ENCODE measurements around the gene PAM16. TPM values are rescaled to one million over a fixed set of nuclear protein-coding genes. Genes with fewer than 3 reads are reported as not detected.
A peak's percentile ranks its signal among the peaks of the same experiment; 100 is the strongest.
"Not testable (repeated sequence)": the region's sequence is repeated elsewhere in the genome, so short reads cannot be mapped to it uniquely, and the experiment has no call there.

PAM16 gene
- total RNA-seq, 1 donor from 2014 or later = 67.3 TPM

DNA sequence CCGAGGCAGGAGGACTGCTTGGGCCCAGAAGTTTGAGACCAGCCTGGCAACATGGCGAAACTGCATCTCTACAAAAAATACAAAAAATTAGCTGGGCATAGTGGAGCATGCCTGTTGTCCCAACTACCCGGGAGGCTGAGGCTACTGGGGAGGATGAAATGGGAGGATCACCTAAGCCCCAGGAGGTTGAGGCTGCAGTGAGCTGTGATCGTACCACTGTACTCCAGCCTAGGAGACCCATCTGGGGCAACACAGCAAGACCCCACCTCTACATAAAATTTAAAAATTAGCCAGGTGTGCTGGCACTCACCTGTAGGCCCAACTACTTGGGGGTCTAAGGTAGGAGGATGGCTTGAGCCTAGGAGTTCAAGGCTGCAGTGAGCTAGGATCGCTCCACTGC, 1.8 kb downstream of the PAM16 start:
- TF ChIP-seq CTCF (IDR thresholded peaks at IDR 0.05; ENCODE audit: borderline replicate concordance) = no peak
- intact Hi-C loops (cut with micrococcal nuclease) = no loop called here
- Histone ChIP-seq H3K4me3 (no peak overlapping the region), H3K27ac (replicated peaks) (no peak overlapping the region), H3K36me3 (no peaks in the 10 kb centered on the region), H3K9me3 (replicated peaks) (no peaks in the 10 kb centered on the region), H3K4me1 (peaks cover 43% of the 10 kb centered on the region), H3K27me3 (ENCODE audit: low read depth) (no peaks in the 10 kb centered on the region)
- no peak for DNase-seq

DNA sequence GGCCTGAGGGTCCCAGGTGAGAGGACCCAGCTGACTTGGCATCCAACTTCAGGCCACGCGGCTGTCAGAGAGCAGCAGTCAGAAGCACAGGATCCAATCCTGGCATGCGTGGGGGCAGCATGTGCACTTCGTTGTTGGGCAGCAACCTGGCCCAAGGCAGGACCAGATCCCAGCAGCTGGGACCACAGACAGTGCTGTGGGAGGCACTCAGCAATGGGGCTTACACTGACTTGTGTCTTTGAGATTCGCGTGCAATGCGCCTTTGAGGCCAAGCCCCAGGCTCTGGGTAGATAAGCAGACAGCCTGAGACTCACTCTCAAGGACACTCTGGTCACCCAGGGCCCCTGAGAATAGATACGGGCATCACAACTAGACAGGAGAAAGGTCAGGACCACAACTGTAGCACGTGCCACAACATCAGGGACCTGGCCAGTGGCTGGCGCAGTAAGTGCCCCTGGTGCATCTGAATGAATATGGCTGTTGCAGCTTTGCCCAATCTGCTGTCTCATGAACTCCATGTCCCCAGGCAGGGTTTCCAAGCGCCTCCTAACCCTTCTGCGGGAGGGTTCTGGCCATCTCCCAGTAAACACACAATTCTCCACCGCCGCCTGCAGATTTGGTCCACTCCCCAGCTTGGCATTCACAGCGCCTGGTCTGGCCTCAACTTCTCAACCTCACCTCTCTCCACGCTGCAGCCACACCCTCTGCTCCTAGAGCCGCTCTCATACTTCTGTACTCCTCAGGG, 3.2 kb downstream of the PAM16 start:
- H3K4me3 ChIP-seq = no peak overlapping the region
- intact Hi-C loops (cut with micrococcal nuclease) = no loop called here
- peaks cover 54% of the 10 kb centered on the region for H3K4me1 ChIP-seq
- peak overlapping the region; percentile 51 for H3K27ac ChIP-seq (replicated peaks)
- no peak for DNase-seq
- no peaks in the 10 kb centered on the region for H3K36me3 ChIP-seq
- no peak for TF ChIP-seq CTCF (IDR thresholded peaks at IDR 0.05; ENCODE audit: borderline replicate concordance)
- H3K27me3 ChIP-seq (ENCODE audit: low read depth) = no peaks in the 10 kb centered on the region
- no peaks in the 10 kb centered on the region for H3K9me3 ChIP-seq (replicated peaks)

- H3K9me3 ChIP-seq (replicated peaks) = no peaks in the 10 kb centered on the region
- DNase-seq = no peak
- peaks cover 58% of the 10 kb centered on the region for H3K4me1 ChIP-seq
- H3K27me3 ChIP-seq (ENCODE audit: low read depth) = no peaks in the 10 kb centered on the region
- intact Hi-C loops (cut with micrococcal nuclease) = no loop called here
- no peak overlapping the region for H3K4me3 ChIP-seq
- no peak for TF ChIP-seq CTCF (IDR thresholded peaks at IDR 0.05; ENCODE audit: borderline replicate concordance)
- no peaks in the 10 kb centered on the region for H3K36me3 ChIP-seq
- no peak overlapping the region for H3K27ac ChIP-seq (replicated peaks)
These were observed 4.1 kb downstream of the PAM16 start for GRCh38 chr16:4347010-4347409.

- H3K36me3 ChIP-seq = no peaks in the 10 kb centered on the region
- no peak overlapping the region for H3K27ac ChIP-seq (replicated peaks)
- DNase-seq = no peak
- no peak for TF ChIP-seq CTCF (IDR thresholded peaks at IDR 0.05; ENCODE audit: borderline replicate concordance)
- H3K4me3 ChIP-seq = no peak overlapping the region
- peaks cover 54% of the 10 kb centered on the region for H3K4me1 ChIP-seq
- no peaks in the 10 kb centered on the region for H3K9me3 ChIP-seq (replicated peaks)
- intact Hi-C loops (cut with micrococcal nuclease) = no loop called here
- no peaks in the 10 kb centered on the region for H3K27me3 ChIP-seq (ENCODE audit: low read depth)
These were observed 5.0 kb downstream of the PAM16 start for GRCh38 chr16:4345836-4346781.

GRCh38 chr16:4344983-4345835, 5.9 kb downstream of the PAM16 start:
- intact Hi-C loops (cut with micrococcal nuclease) = no loop called here
- Histone ChIP-seq H3K9me3 (replicated peaks) (no peaks in the 10 kb centered on the region), H3K4me1 (peaks cover 49% of the 10 kb centered on the region), H3K4me3 (no peak overlapping the region), H3K27ac (replicated peaks) (no peak overlapping the region), H3K27me3 (ENCODE audit: low read depth) (no peaks in the 10 kb centered on the region), H3K36me3 (no peaks in the 10 kb centered on the region)
- no peak for TF ChIP-seq CTCF (IDR thresholded peaks at IDR 0.05; ENCODE audit: borderline replicate concordance)
- no peak for DNase-seq

DNA sequence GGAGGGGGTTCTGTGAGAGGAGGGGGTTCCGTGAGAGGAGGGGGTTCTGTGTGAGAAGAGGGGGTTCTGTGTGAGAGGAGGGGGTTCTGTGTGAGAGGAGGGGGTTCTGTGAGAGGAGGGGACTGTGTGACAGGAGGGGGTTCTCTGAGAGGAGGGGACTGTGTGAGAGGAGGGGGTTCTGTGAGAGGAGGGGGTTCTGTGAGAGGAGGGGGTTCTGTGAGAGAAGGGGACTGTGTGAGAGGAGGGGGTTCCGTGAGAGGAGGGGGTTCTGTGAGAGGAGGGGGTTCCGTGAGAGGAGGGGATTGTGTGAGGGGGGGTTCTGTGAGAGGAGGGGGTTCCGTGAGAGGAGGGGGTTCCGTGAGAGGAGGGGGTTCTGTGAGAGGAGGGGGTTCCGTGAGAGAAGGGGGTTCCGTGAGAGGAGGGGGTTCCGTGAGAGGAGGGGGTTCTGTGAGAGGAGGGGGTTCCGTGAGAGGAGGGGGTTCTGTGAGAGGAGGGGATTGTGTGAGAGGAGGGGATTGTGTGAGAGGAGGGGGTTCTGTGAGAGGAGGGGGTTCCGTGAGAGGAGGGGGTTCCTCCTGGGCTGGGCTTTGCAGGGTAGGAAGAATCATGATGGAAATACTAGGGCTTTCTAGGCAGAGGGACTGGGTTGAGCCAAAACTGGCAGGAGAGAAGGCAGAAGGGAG, 6.7 kb downstream of the PAM16 start:
- H3K27me3 ChIP-seq (ENCODE audit: low read depth); H3K4me3 ChIP-seq; H3K36me3 ChIP-seq; DNase-seq; H3K9me3 ChIP-seq (replicated peaks); H3K27ac ChIP-seq (replicated peaks); intact Hi-C loops (cut with micrococcal nuclease): not testable (repeated sequence)
- peaks cover 49% of the 10 kb centered on the region for H3K4me1 ChIP-seq

All from left ventricle myocardium inferior (tissue), 1 donor.